Measurements from ENCODE around the gene SIK3.

SIK3 gene

DNA sequence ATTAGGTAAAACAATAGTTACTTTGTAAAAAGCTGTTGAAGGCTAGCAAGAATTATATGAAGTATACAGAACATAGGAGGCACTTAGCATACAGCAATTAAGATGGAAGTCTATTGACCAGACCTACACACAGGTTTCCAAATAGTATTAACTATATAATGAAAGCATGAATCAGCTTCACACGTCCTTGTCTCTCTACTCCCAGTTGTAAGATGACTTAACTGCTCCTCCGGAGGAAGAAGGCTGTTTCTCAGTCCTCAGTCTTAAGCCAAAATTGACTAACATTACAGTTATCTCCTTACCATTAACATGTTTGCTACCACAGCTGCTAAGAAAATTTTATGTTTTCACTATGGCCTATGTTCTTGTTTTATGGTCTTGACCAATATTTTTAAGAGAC is 24.7 kb downstream of the SIK3 start:
- POLR2A ChIA-PET: no interaction called here
- TF ChIP-seq, protein P1, sequence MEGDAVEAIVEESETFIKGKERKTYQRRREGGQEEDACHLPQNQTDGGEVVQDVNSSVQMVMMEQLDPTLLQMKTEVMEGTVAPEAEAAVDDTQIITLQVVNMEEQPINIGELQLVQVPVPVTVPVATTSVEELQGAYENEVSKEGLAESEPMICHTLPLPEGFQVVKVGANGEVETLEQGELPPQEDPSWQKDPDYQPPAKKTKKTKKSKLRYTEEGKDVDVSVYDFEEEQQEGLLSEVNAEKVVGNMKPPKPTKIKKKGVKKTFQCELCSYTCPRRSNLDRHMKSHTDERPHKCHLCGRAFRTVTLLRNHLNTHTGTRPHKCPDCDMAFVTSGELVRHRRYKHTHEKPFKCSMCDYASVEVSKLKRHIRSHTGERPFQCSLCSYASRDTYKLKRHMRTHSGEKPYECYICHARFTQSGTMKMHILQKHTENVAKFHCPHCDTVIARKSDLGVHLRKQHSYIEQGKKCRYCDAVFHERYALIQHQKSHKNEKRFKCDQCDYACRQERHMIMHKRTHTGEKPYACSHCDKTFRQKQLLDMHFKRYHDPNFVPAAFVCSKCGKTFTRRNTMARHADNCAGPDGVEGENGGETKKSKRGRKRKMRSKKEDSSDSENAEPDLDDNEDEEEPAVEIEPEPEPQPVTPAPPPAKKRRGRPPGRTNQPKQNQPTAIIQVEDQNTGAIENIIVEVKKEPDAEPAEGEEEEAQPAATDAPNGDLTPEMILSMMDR (IDR thresholded peaks at IDR 0.05; ENCODE audit: insufficient read depth, low read length, missing control alignments): no peak
- no peak for DNase-seq (ENCODE audit: low read depth, low spot score)
- CTCF ChIA-PET: interaction anchor here (1.6 to 1.8 kb wide), 2 partner anchors 14 to 33 kb away, joined by 4 to 8 read pairs; no protein-coding TSS in a partner anchor
- no peak overlapping the region for H3K4me3 ChIP-seq (ENCODE audit: low read depth, low read length)

DNA sequence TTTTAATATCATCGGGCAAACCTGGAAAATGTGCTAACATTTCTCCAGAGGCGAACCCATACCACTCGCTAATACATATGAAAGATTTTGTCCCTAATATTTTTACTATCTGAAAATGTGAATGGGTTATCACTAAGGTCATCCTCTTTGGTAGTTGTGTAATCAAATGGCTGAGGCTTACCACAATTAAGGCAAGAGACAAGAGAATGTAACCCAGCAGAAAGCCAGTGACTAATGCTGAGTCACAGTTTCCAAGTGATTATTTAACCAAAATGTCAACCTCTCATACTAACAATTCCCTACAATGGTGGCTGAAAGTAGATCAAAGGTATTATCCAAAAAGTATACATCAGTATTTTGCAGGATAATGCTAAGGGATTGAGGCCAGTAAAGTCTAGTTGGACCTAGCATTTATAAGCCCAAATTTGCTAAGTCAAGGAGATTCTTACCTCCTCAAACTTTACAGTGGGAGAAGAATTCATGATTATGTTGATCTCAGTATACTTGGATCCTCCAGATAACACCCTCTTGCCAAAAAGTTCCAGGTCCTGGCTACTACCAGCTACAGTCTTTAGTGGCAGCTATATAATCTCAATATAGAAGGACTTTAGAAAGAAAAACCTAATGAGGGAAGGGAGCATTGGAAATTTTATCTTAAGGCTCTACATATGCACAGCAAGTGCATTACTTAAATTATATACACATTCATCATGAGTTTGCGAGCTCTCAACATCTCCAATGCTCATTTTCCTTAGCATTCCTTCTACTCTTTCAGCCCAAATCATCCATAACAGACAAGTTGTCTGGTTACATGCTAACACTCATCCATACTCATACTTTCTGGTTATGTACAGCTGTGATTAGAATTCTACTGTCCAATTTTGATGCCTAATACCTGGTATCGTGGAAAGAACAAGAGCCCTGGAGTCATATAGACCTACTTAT is 25.4 kb downstream of the SIK3 start:
- DNase-seq (ENCODE audit: low read depth, low spot score): peak; percentile 56
- H3K4me3 ChIP-seq (ENCODE audit: low read depth, low read length): no peak overlapping the region
- ChIA-PET CTCF (interaction anchor here (1.2 to 1.8 kb wide), 3 partner anchors 13 to 33 kb away, joined by 3 to 8 read pairs (median 4); no protein-coding TSS in a partner anchor), POLR2A (no interaction called here)
- TF ChIP-seq, protein P1 (IDR thresholded peaks at IDR 0.05; ENCODE audit: insufficient read depth, low read length, missing control alignments): no peak

DNA sequence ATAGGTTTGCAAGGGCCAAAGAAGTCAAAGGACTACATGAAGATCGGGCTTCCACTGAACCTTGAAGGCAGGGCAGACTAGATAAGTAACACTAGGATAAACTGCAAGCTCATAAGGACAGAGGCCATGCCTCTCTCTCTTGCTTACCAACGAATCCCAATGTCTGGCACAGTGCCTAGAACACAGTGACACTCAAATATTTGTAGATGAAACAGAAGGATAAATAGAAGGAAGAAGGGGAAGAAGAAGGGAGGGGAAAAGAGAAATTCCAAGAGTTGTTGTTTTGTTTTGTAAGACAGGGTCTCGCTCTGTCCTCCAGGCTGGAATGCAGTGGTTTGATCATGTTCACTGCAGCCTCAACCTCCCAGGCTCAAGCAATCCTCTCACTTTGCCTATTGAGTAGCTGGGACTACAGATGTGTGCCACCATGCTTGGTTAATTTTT is 26.9 kb downstream of the SIK3 start:
- CTCF ChIA-PET: interaction anchor here (1.1 kb wide), 1 partner anchor 192 kb away, joined by 3 read pairs; no protein-coding TSS in a partner anchor
- no peak overlapping the region for H3K4me3 ChIP-seq (ENCODE audit: low read depth, low read length)
- POLR2A ChIA-PET: no interaction called here
- no peak for DNase-seq (ENCODE audit: low read depth, low spot score)
- TF ChIP-seq, protein P1 (IDR thresholded peaks at IDR 0.05; ENCODE audit: insufficient read depth, low read length, missing control alignments): no peak

DNA sequence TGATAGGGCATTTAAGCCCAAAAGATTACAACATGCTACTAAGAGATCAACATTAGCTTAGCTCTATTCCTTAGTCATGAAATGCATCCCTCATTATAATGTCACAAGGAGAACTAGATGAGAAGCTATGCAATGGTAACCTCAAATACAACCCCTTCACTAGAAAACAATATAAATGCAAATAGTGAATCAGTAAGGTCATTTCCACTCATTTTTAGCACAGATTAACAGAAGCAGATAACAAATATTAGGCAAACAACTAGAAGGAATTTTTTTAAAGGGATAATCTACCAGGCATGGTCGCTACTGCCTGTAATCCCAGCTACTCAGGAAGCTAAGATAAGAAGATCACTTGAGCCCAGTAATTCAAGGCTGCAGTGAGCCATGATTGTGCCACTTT is 28.2 kb downstream of the SIK3 start:
- TF ChIP-seq, protein P1 (IDR thresholded peaks at IDR 0.05; ENCODE audit: insufficient read depth, low read length, missing control alignments): no peak
- ChIA-PET CTCF (no interaction called here), POLR2A (no interaction called here)
- H3K4me3 ChIP-seq (ENCODE audit: low read depth, low read length): no peak overlapping the region
- no peak for DNase-seq (ENCODE audit: low read depth, low spot score)

DNA sequence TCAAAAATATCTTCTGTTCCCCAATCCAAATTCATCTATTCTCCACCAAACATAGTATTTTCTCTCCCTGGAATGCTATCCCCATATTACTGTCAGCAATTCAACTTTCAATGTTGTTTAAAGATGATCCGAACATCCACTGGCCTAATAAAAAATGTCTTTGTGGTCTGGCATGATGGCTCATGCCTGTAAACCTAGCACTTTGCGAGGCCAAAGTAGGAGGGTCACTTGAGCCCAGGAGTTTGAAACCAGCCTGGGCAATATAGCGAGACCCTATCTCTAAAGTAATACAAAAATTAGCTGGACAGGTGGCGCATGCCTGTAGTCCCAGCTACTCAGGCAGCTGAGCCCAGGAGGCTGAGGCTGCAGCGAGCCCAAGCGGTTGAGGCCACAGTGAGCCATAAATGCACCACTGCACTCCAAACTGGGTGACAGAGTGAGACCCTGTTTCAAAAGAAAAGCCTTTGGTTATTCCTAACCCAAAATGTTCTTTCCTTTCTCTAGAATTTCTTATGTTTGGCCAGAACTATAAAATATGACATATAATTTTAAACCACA is 29.8 kb downstream of the SIK3 start:
- CTCF ChIA-PET: no interaction called here
- no peak overlapping the region for H3K4me3 ChIP-seq (ENCODE audit: low read depth, low read length)
- POLR2A ChIA-PET: no interaction called here
- TF ChIP-seq, protein P1 (IDR thresholded peaks at IDR 0.05; ENCODE audit: insufficient read depth, low read length, missing control alignments): no peak
- no peak for DNase-seq (ENCODE audit: low read depth, low spot score)

DNA sequence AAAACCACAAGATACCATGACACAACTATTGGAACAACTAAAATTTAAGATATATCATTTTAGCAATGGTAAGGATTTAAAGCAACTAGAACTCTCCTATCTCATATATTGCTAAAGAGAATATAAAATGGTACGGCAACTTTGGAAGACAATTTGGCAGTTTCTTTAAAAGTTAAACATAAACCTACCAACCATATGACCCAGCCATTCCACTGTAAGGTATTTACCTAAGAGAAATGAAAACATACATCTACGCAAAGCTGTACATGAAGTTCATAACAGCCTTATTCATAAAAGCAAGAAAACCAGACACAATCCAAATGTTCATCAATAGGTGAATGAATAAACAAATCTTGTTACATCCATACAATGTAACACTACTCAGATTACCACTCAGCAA is 31.3 kb downstream of the SIK3 start:
- TF ChIP-seq, protein P1 (IDR thresholded peaks at IDR 0.05; ENCODE audit: insufficient read depth, low read length, missing control alignments): no peak
- CTCF ChIA-PET: no interaction called here
- H3K4me3 ChIP-seq (ENCODE audit: low read depth, low read length): no peak overlapping the region
- POLR2A ChIA-PET: no interaction called here
- DNase-seq (ENCODE audit: low read depth, low spot score): no peak

Data from AG04449 (cell line).